ENCODE data around the gene LRFN4. TPM values are rescaled to one million over a fixed set of nuclear protein-coding genes. Genes with fewer than 3 reads are reported as not detected.

The LRFN4 gene
- total and polyA plus RNA-seq, 2 donors (not counting 3 experiments of a cell fraction or from before 2014, with no cell fraction given): 22.3 to 37.4 TPM

- FAIRE-seq (no peak), DNase-seq (ENCODE audit: low read depth, low spot score) (no peak)
- dilution Hi-C loops (cut with MboI; ENCODE audit: extremely low pct_ligation_motif_present, low sequenced_read_pairs) (no loop called here), intact Hi-C loops (cut with micrococcal nuclease) (no loop called here)
- H3K4me2 ChIP-seq (ENCODE audit: insufficient read depth, low read length): no peak overlapping the region
- no peaks in the 10 kb centered on the region for H3K79me2 ChIP-seq (ENCODE audit: control insufficient read depth, insufficient read depth, low read length)
- no peak overlapping the region for H3K4me3 ChIP-seq (replicated peaks in 1 of 3; ENCODE audit: insufficient read depth in 1 of 3, low read depth in 1 of 3, low read length in 3 of 3)
- no peak overlapping the region for H2AFZ ChIP-seq (ENCODE audit: low read depth, low read length)
- ChIA-PET CTCF (interaction anchor here (0.7 to 7.7 kb wide), 9 partner anchors 12 to 96 kb away, joined by 3 to 49 read pairs (median 5); partner anchors contain the start of genes C11orf86 and RCE1), POLR2A (no interaction called here)
- H3K9me3 ChIP-seq (replicated peaks; ENCODE audit: control insufficient read depth, insufficient read depth, low read length): no peaks in the 10 kb centered on the region
- H3K9ac ChIP-seq (replicated peaks; ENCODE audit: extremely low read depth, insufficient read depth, low read length): no peak overlapping the region
- H4K20me1 ChIP-seq (replicated peaks; ENCODE audit: control insufficient read depth, extremely low read depth, insufficient read depth, low read length): no peaks in the 10 kb centered on the region
- BruUV-seq (replicated peaks): no TSS peak
- H3K27ac ChIP-seq (ENCODE audit: insufficient read depth, low read depth, low read length): no peak overlapping the region
- no peaks in the 10 kb centered on the region for H3K27me3 ChIP-seq (ENCODE audit: control insufficient read depth in 2 of 2, insufficient read depth in 2 of 2, low read length in 2 of 2)
- no peaks in the 10 kb centered on the region for H3K9me1 ChIP-seq (replicated peaks; ENCODE audit: control insufficient read depth, extremely low read depth, insufficient read depth, low read length)
- H3K36me3 ChIP-seq (ENCODE audit: control insufficient read depth in 2 of 2, extremely low read depth in 1 of 2, insufficient read depth in 2 of 2, low read length in 2 of 2): no peaks in the 10 kb centered on the region
- H3K4me1 ChIP-seq (ENCODE audit: control insufficient read depth, extremely low read depth, insufficient read depth, low read length): peaks cover 5% of the 10 kb centered on the region
- TF ChIP-seq EZH2 (IDR thresholded peaks at IDR 0.05; ENCODE audit: borderline replicate concordance, low read depth, low read length, severe bottlenecking) (no peak), CTCF (IDR thresholded peaks at IDR 0.05; ENCODE audit: extremely low read depth in 1 of 2, insufficient read depth in 1 of 2, low read depth in 1 of 2, low read length in 2 of 2) (no peak), GATA2 (IDR thresholded peaks at IDR 0.05; ENCODE audit: insufficient read depth, insufficient read length, low read depth, low read length) (no peak), POLR2AphosphoS5 (IDR thresholded peaks at IDR 0.05; ENCODE audit: insufficient read depth, low read depth, low read length) (no peak), FOS (IDR thresholded peaks at IDR 0.05; ENCODE audit: borderline replicate concordance, insufficient read depth, low read length) (no peak), POLR2A (IDR thresholded peaks at IDR 0.05; ENCODE audit: low read depth, low read length) (no peak)
Measured at GRCh38 chr11:66880496-66881450, 23.9 kb downstream of the LRFN4 start.
